Testis (tissue), 3 donors: Measurements from ENCODE around the gene COPZ1. TPM values are rescaled to one million over a fixed set of nuclear protein-coding genes. Genes with fewer than 3 reads are reported as not detected.
A peak's percentile ranks its signal among the peaks of the same experiment; 100 is the strongest.

ENCODE experiments used
- DNase-seq: peaks from one replicate; pipeline ENCODE4 v3.0.0-alpha.2; 2019
- H3K27ac ChIP-seq, 2 donors: fragments of 200-600 bp; sonication (generic); one replicate each; pipeline ENCODE4 v1.5.1; 2019
- H3K27me3 ChIP-seq: fragments of 200-600 bp; sonication (generic); one replicate; pipeline ENCODE4 v1.5.1; 2019
- H3K36me3 ChIP-seq: fragments of 200-600 bp; sonication (generic); one replicate; pipeline ENCODE4 v1.5.1; 2017; ENCODE audit warnings: low read depth; ENCODE audit errors: missing control alignments
- H3K4me1 ChIP-seq: fragments of 200-600 bp; sonication (generic); one replicate; pipeline ENCODE4 v1.5.1; 2019
- H3K4me3 ChIP-seq, 2 donors: fragments of 200-600 bp; sonication (generic); one replicate each; pipeline ENCODE4 v1.5.1; 2017 to 2019
- H3K9me3 ChIP-seq: fragments of 200-600 bp; sonication (generic); one replicate; pipeline ENCODE4 v1.5.1; 2017
- CTCF ChIP-seq, 3 experiments: fragments of 450-650 bp in 2 of 3; fragments of 200-600 bp in 1 of 3; sonication (generic) in 1 of 3; IDR thresholded peaks; one replicate each; pipeline ENCODE4 v1.5.1; 2016 to 2019; ENCODE audit warnings: antibody characterized with exemption in 3 of 3, mild to moderate bottlenecking in 2 of 3, moderate library complexity in 1 of 3
- POLR2A ChIP-seq: fragments of 450-650 bp; IDR thresholded peaks from one replicate; pipeline ENCODE4 v1.6.1; 2017; ENCODE audit warnings: antibody characterized with exemption, mild to moderate bottlenecking, moderate library complexity
- WGBS, 2 donors: methylation state at CpG; one replicate each; pipeline ENCODE4 v1.1.5; 2018; 5-methylcytosine and 5-hydroxymethylcytosine counted together
- intact Hi-C: fragments of 100-400 bp; cut with DNase I; formaldehyde crosslinking; loops from one replicate; pipeline ENCODE4 v1.15.1; 2023; ENCODE audit warnings: low total_unique reads
- polyA plus RNA-seq: library from polyadenylated mRNA; stranded (reverse); fragments of 350-450 nt; fragmentation: Illumina TruSeq; extraction: RNeasy Lipid Tissue Mini Kit (QIAGEN cat#74804); gene quantifications from one replicate; pipeline ENCODE4 v1.2.3, GENCODE V29; 2014; ENCODE audit warnings: low read depth, low replicate concordance; ENCODE audit not compliant: insufficient read depth
- total RNA-seq, 2 donors: library from RNA; depleted of rRNA; stranded (reverse); fragments of >200 nt; gene quantifications; one replicate each; pipeline ENCODE4 v1.2.3, GENCODE V29; 2016

The COPZ1 gene
- total and polyA plus RNA-seq, 3 donors from 2014 or later, result 45.9 to 123 (median 63.9) TPM

- no peak for TF ChIP-seq POLR2A
- no peak for TF ChIP-seq CTCF (IDR thresholded peaks at IDR 0.05)
- Histone ChIP-seq H3K4me3 (no peak overlapping the region), H3K4me1 (peaks cover 15% of the 10 kb centered on the region), H3K9me3 (no peaks in the 10 kb centered on the region), H3K27ac (no peak overlapping the region), H3K27me3 (no peaks in the 10 kb centered on the region), H3K36me3 (no peaks in the 10 kb centered on the region)
- 70 to 74% methylated on average over 5 to 30 of the region's 30 CpGs for WGBS, 2 donors
- intact Hi-C loops, result no loop called here
- no peak for DNase-seq
Measured at GRCh38 chr12:54292083-54292930, 32.6 kb upstream of the COPZ1 start.

- H3K27ac ChIP-seq, result peak overlapping the region in 1 of 2 donors; percentile 10
- H3K4me3 ChIP-seq, result no peak overlapping the region
- no peaks in the 10 kb centered on the region for H3K27me3 ChIP-seq
- H3K36me3 ChIP-seq, result no peaks in the 10 kb centered on the region
- DNase-seq, result no peak
- TF ChIP-seq POLR2A, result no peak
- TF ChIP-seq CTCF (IDR thresholded peaks at IDR 0.05), result no peak
- H3K9me3 ChIP-seq, result no peaks in the 10 kb centered on the region
- WGBS, 2 donors, result 80 to 87% methylated on average over 1 to 7 of the region's 7 CpGs
- H3K4me1 ChIP-seq, result peaks cover 15% of the 10 kb centered on the region
- intact Hi-C loops, result no loop called here
Measured at GRCh38 chr12:54292931-54293241, 32.0 kb upstream of the COPZ1 start.

- WGBS, 2 donors, result 66 to 74% methylated on average over 8 to 9 of the region's 9 CpGs
- H3K27ac ChIP-seq, result no peak overlapping the region
Measured at GRCh38 chr12:54294152-54294952, 30.6 kb upstream of the COPZ1 start.

DNA sequence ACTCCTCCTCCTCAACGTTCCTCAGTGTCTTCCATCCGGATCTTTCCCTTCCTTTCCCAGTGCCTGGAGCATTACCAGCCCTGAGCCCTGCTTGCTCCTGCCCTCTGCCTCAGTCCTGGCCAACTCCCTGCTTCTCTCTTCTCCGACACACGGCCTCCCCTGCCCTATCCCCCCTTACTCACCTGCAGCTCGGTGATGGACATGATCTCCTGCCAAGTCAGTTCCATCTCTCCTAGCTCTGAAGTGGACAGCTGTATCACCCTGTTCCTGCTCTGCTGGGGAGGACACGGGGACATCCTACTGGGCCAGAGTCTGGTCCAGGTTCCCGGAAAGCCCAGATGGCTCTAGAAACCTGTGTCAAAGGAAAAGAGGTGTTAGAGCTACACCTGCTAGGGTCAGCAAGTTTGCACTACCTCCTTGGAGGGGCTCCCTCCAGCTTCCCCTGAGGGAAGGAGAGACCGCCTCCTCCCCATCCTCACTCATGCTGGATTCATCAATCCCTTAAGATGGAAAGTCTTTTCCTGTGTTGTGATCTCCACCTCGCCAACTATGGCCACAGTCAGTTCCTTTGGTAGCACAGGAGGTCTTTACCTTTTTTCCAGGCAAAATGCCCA is 29.9 kb upstream of the COPZ1 start:
- WGBS, 2 donors, result 67 to 74% methylated on average over 9 of the region's 9 CpGs
- Histone ChIP-seq H3K4me1 (peaks cover 15% of the 10 kb centered on the region), H3K36me3 (no peaks in the 10 kb centered on the region), H3K4me3 (no peak overlapping the region), H3K27me3 (no peaks in the 10 kb centered on the region), H3K9me3 (no peaks in the 10 kb centered on the region), H3K27ac (no peak overlapping the region)
- TF ChIP-seq CTCF (IDR thresholded peaks at IDR 0.05) (no peak), POLR2A (no peak)
- intact Hi-C loops, result no loop called here
- no peak for DNase-seq

More at GRCh38 chr12:54294152-54294952, 30.6 kb upstream of the COPZ1 start:
- peaks cover 15% of the 10 kb centered on the region for H3K4me1 ChIP-seq
- TF ChIP-seq CTCF (IDR thresholded peaks at IDR 0.05), result peak in 2 of 3 experiments; percentile 55 to 56
- TF ChIP-seq POLR2A, result no peak
- peak; percentile 58 for DNase-seq
- no peaks in the 10 kb centered on the region for H3K36me3 ChIP-seq
- no peaks in the 10 kb centered on the region for H3K27me3 ChIP-seq
- H3K9me3 ChIP-seq, result no peaks in the 10 kb centered on the region
- intact Hi-C loops, result no loop called here
- no peak overlapping the region for H3K4me3 ChIP-seq
